ENCODE results near the gene SRPX.

SRPX gene

GRCh38 chrX:38214551-38215531 lies 5.8 kb downstream of the SRPX start:
- in situ Hi-C loops (cut with HindIII; ENCODE audit: low pct_ligation_motif_present, low pct_unique_long_range_greater_than_20kb, low sequenced_read_pairs) = no loop called here
- no peak for DNase-seq

GRCh38 chrX:38214044-38214443 lies 6.6 kb downstream of the SRPX start:
- in situ Hi-C loops (cut with HindIII; ENCODE audit: low pct_ligation_motif_present, low pct_unique_long_range_greater_than_20kb, low sequenced_read_pairs) = no loop called here
- no peak for DNase-seq

GRCh38 chrX:38211891-38212635 lies 8.6 kb downstream of the SRPX start:
- in situ Hi-C loops (cut with HindIII; ENCODE audit: low pct_ligation_motif_present, low pct_unique_long_range_greater_than_20kb, low sequenced_read_pairs) = no loop called here
- no peak for DNase-seq

GRCh38 chrX:38206542-38206941 lies 14.1 kb downstream of the SRPX start:
- no peak for DNase-seq
- in situ Hi-C loops (cut with HindIII; ENCODE audit: low pct_ligation_motif_present, low pct_unique_long_range_greater_than_20kb, low sequenced_read_pairs) = no loop called here

- DNase-seq = no peak
- in situ Hi-C loops (cut with HindIII; ENCODE audit: low pct_ligation_motif_present, low pct_unique_long_range_greater_than_20kb, low sequenced_read_pairs) = no loop called here
Observed at GRCh38 chrX:38206036-38206435, 14.6 kb downstream of the SRPX start.

- DNase-seq = no peak
- in situ Hi-C loops (cut with HindIII; ENCODE audit: low pct_ligation_motif_present, low pct_unique_long_range_greater_than_20kb, low sequenced_read_pairs) = no loop called here
Observed at GRCh38 chrX:38205039-38205438, 15.6 kb downstream of the SRPX start.

GRCh38 chrX:38192007-38192810 lies 28.5 kb downstream of the SRPX start:
- in situ Hi-C loops (cut with HindIII; ENCODE audit: low pct_ligation_motif_present, low pct_unique_long_range_greater_than_20kb, low sequenced_read_pairs) = no loop called here
- peak; percentile 15 for DNase-seq

GRCh38 chrX:38189431-38190250 lies 31.0 kb downstream of the SRPX start:
- in situ Hi-C loops (cut with HindIII; ENCODE audit: low pct_ligation_motif_present, low pct_unique_long_range_greater_than_20kb, low sequenced_read_pairs) = no loop called here
- no peak for DNase-seq

- no peak for DNase-seq
- in situ Hi-C loops (cut with HindIII; ENCODE audit: low pct_ligation_motif_present, low pct_unique_long_range_greater_than_20kb, low sequenced_read_pairs) = no loop called here
Observed at GRCh38 chrX:38183596-38183995, 37.1 kb downstream of the SRPX start.

GRCh38 chrX:38181357-38181756 lies 39.3 kb downstream of the SRPX start:
- in situ Hi-C loops (cut with HindIII; ENCODE audit: low pct_ligation_motif_present, low pct_unique_long_range_greater_than_20kb, low sequenced_read_pairs) = no loop called here

GRCh38 chrX:38178396-38178795 lies 42.3 kb downstream of the SRPX start:
- in situ Hi-C loops (cut with HindIII; ENCODE audit: low pct_ligation_motif_present, low pct_unique_long_range_greater_than_20kb, low sequenced_read_pairs) = no loop called here
- DNase-seq = no peak

More at GRCh38 chrX:38181357-38181756, 39.3 kb downstream of the SRPX start:
- no peak for DNase-seq

GRCh38 chrX:38175139-38175538 lies 45.5 kb downstream of the SRPX start:
- in situ Hi-C loops (cut with HindIII; ENCODE audit: low pct_ligation_motif_present, low pct_unique_long_range_greater_than_20kb, low sequenced_read_pairs) = no loop called here
- DNase-seq = peak; percentile 31

- in situ Hi-C loops (cut with HindIII; ENCODE audit: low pct_ligation_motif_present, low pct_unique_long_range_greater_than_20kb, low sequenced_read_pairs) = no loop called here
- no peak for DNase-seq
Observed at GRCh38 chrX:38172596-38172995, 48.1 kb downstream of the SRPX start.

- in situ Hi-C loops (cut with HindIII; ENCODE audit: low pct_ligation_motif_present, low pct_unique_long_range_greater_than_20kb, low sequenced_read_pairs) = no loop called here
- DNase-seq = no peak
Observed at GRCh38 chrX:38170556-38170955, 50.1 kb downstream of the SRPX start.

GRCh38 chrX:38166478-38167083 lies 54.1 kb downstream of the SRPX start:
- in situ Hi-C loops (cut with HindIII; ENCODE audit: low pct_ligation_motif_present, low pct_unique_long_range_greater_than_20kb, low sequenced_read_pairs) = no loop called here
- DNase-seq = peak; percentile 14

GRCh38 chrX:38165023-38165422 lies 55.6 kb downstream of the SRPX start:
- in situ Hi-C loops (cut with HindIII; ENCODE audit: low pct_ligation_motif_present, low pct_unique_long_range_greater_than_20kb, low sequenced_read_pairs) = no loop called here

GRCh38 chrX:38163193-38163592 lies 57.5 kb downstream of the SRPX start:
- no peak for DNase-seq
- in situ Hi-C loops (cut with HindIII; ENCODE audit: low pct_ligation_motif_present, low pct_unique_long_range_greater_than_20kb, low sequenced_read_pairs) = no loop called here

More at GRCh38 chrX:38165023-38165422, 55.6 kb downstream of the SRPX start:
- DNase-seq = no peak

- in situ Hi-C loops (cut with HindIII; ENCODE audit: low pct_ligation_motif_present, low pct_unique_long_range_greater_than_20kb, low sequenced_read_pairs) = no loop called here
- DNase-seq = no peak
Observed at GRCh38 chrX:38156838-38157237, 63.8 kb downstream of the SRPX start.

Data from ACHN (cell line).